Liver (tissue), 3 donors: ENCODE data around the gene PPM1A.

Experiments
- EGR1 ChIP-seq, 2 donors: IDR thresholded peaks; 2 replicates each; pipeline ENCODE4 v1.6.1; 2016 to 2018; ENCODE audit warnings: antibody characterized with exemption in 2 of 2, low read depth in 2 of 2
- JUND ChIP-seq, 2 donors: IDR thresholded peaks; 2 replicates each; pipeline ENCODE4 v1.6.1; 2016; ENCODE audit warnings: antibody characterized with exemption in 2 of 2
- MAX ChIP-seq: IDR thresholded peaks from 2 replicates; pipeline ENCODE4 v1.6.1; 2016; ENCODE audit warnings: antibody characterized with exemption
- REST ChIP-seq: IDR thresholded peaks from 2 replicates; pipeline ENCODE4 v1.6.1; 2016; ENCODE audit warnings: antibody characterized with exemption, mild to moderate bottlenecking
- SP1 ChIP-seq: IDR thresholded peaks from 2 replicates; pipeline ENCODE4 v1.6.1; 2018; ENCODE audit warnings: antibody characterized with exemption, mild to moderate bottlenecking
- TAF1 ChIP-seq: conservative IDR thresholded peaks from 2 replicates; pipeline ENCODE4 v1.6.1; 2016; ENCODE audit warnings: antibody characterized with exemption, mild to moderate bottlenecking
- YY1 ChIP-seq: IDR thresholded peaks from 2 replicates; pipeline ENCODE4 v1.6.1; 2016; ENCODE audit warnings: antibody characterized with exemption, mild to moderate bottlenecking
- TF ChIP-seq, protein P1 (sequence below): fragments of 150-350 bp; IDR thresholded peaks from 2 replicates; pipeline ENCODE4 v1.5.1; 2017; ENCODE audit warnings: improper control_type of control experiment, low read depth, low read length; ENCODE audit not compliant: missing input control
- TF ChIP-seq, protein P2 (sequence below): IDR thresholded peaks from 2 replicates; pipeline ENCODE4 v1.6.1; 2016; ENCODE audit warnings: antibody characterized with exemption
- donor health status: healthy.
- donor health status: healthy.

GRCh38 chr14:60303745-60304144 is 54.7 kb downstream of the PPM1A start:
- TF ChIP-seq, protein P1, sequence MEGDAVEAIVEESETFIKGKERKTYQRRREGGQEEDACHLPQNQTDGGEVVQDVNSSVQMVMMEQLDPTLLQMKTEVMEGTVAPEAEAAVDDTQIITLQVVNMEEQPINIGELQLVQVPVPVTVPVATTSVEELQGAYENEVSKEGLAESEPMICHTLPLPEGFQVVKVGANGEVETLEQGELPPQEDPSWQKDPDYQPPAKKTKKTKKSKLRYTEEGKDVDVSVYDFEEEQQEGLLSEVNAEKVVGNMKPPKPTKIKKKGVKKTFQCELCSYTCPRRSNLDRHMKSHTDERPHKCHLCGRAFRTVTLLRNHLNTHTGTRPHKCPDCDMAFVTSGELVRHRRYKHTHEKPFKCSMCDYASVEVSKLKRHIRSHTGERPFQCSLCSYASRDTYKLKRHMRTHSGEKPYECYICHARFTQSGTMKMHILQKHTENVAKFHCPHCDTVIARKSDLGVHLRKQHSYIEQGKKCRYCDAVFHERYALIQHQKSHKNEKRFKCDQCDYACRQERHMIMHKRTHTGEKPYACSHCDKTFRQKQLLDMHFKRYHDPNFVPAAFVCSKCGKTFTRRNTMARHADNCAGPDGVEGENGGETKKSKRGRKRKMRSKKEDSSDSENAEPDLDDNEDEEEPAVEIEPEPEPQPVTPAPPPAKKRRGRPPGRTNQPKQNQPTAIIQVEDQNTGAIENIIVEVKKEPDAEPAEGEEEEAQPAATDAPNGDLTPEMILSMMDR, result no peak
- TF ChIP-seq MAX (no peak), REST (no peak), YY1 (no peak), EGR1 (IDR thresholded peaks at IDR 0.05; ENCODE audit: low read depth in 2 of 2) (no peak), TAF1 (no peak), SP1 (no peak), JUND (IDR thresholded peaks at IDR 0.05) (no peak)
- TF ChIP-seq, protein P2, sequence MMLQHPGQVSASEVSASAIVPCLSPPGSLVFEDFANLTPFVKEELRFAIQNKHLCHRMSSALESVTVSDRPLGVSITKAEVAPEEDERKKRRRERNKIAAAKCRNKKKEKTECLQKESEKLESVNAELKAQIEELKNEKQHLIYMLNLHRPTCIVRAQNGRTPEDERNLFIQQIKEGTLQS, result no peak
